Activated naive CD8-positive, alpha-beta T cell (primary cell): ENCODE measurements around the gene KDF1.

Experiments
- H3K27ac Mint-ChIP-seq: one replicate; pipeline ENCODE4 v1.8.0; 2021; ENCODE audit warnings: mixed read lengths
- H3K27me3 Mint-ChIP-seq: one replicate; pipeline ENCODE4 v1.8.0; 2021; ENCODE audit warnings: mixed read lengths
- H3K36me3 Mint-ChIP-seq: one replicate; pipeline ENCODE4 v1.8.0; 2021; ENCODE audit warnings: mixed read lengths
- H3K4me1 Mint-ChIP-seq: one replicate; pipeline ENCODE4 v1.8.0; 2021; ENCODE audit warnings: low read depth, mixed read lengths
- H3K4me3 Mint-ChIP-seq: one replicate; pipeline ENCODE4 v1.8.0; 2021; ENCODE audit warnings: mild to moderate bottlenecking, mixed read lengths
- H3K9me3 Mint-ChIP-seq: one replicate; pipeline ENCODE4 v1.8.0; 2021; ENCODE audit warnings: low read depth, mixed read lengths

The KDF1 gene

GRCh38 chr1:26959722-26960624 is at the start of gene KDF1:
KDF1 (minus strand) TSS chr1:26960468; CDS start chr1:26952380, 8,088 bp downstream.
- peaks cover 6% of the 10 kb centered on the region for H3K4me1 Mint-ChIP-seq
- peaks cover 5% of the 10 kb centered on the region for H3K36me3 Mint-ChIP-seq
- no peaks in the 10 kb centered on the region for H3K9me3 Mint-ChIP-seq
- H3K27me3 Mint-ChIP-seq = peaks cover 13% of the 10 kb centered on the region
- peak within 1 kb of the TSS; percentile 87 for H3K4me3 Mint-ChIP-seq
- no peak within 1 kb of the TSS for H3K27ac Mint-ChIP-seq

DNA sequence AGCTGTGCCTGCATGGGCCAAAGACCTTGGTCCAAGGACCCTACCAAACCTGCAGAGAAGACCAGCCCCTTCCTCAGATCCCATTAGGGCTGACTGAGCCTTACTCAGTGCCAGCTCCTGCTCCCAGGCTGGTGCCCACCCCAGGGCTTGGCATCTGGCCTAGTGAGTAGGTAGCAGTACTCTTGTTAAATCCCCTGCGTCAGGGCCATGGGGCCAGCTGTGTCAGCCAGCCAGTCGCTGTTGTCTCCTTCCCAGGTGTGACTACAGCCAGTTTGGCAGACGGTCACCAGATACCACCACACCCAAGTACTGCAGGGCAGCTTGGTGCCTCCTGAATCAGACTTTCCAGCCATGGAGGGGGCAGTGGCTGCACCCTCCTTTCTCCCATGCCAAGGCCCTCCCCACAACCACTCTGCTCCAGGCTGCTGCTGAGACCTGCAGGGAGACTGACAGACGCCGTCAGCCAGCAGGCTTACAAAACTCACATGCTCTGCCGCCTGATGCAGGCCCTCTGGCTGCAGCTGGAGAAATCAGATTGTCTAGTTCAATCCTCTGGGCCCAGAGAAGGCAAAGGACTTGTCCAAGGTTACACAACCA is 49.4 kb upstream of the KDF1 start:
- no peak overlapping the region for H3K4me3 Mint-ChIP-seq
- peaks cover 12% of the 10 kb centered on the region for H3K27me3 Mint-ChIP-seq
- H3K27ac Mint-ChIP-seq = no peak overlapping the region
- peaks cover 2% of the 10 kb centered on the region for H3K36me3 Mint-ChIP-seq
- peaks cover 4% of the 10 kb centered on the region for H3K4me1 Mint-ChIP-seq
- no peaks in the 10 kb centered on the region for H3K9me3 Mint-ChIP-seq

DNA sequence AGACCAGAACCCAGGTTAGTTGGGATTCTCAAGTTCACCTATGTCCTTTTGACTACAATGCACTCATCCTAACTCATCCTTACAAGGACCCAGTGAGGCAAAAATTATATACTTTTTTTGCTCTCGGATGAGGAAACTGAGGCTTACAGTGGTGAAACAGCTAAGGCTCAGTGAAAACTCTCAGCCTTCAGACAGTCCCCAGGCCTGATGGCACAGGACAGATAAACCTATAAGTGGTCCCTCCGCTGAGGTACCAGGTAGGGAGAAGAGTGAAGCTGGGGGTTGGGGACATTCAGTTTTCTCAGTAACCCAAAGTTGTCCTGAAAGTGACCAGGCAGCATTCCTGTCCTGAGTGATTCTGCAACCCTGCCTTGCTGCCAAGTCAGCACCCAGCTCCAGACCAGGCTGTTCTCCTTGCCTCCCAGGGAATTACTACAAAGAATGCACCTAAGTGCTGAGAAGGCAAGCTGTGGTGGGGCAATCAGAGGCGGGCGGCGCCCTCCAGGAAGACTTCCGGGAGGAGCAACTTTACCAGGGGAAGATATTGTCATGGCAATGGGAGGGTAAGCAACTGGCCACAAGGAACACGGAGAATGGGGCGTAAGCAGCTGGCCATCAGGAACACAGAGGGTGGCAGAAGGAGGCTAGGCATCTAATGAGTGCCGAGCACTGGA is 47.8 kb upstream of the KDF1 start:
- Mint-ChIP-seq H3K4me3 (no peak overlapping the region), H3K36me3 (peaks cover 2% of the 10 kb centered on the region), H3K4me1 (peaks cover 3% of the 10 kb centered on the region), H3K27ac (no peak overlapping the region), H3K27me3 (peaks cover 12% of the 10 kb centered on the region), H3K9me3 (no peaks in the 10 kb centered on the region)

GRCh38 chr1:27006683-27007082 is 46.4 kb upstream of the KDF1 start:
- no peak overlapping the region for H3K27ac Mint-ChIP-seq
- peaks cover 4% of the 10 kb centered on the region for H3K27me3 Mint-ChIP-seq
- H3K9me3 Mint-ChIP-seq = no peaks in the 10 kb centered on the region
- peaks cover 2% of the 10 kb centered on the region for H3K36me3 Mint-ChIP-seq
- H3K4me1 Mint-ChIP-seq = no peaks in the 10 kb centered on the region
- H3K4me3 Mint-ChIP-seq = no peak overlapping the region

- H3K4me3 Mint-ChIP-seq = no peak overlapping the region
- H3K4me1 Mint-ChIP-seq = no peaks in the 10 kb centered on the region
- no peaks in the 10 kb centered on the region for H3K36me3 Mint-ChIP-seq
- no peaks in the 10 kb centered on the region for H3K27me3 Mint-ChIP-seq
- H3K27ac Mint-ChIP-seq = no peak overlapping the region
- H3K9me3 Mint-ChIP-seq = no peaks in the 10 kb centered on the region
Observed at GRCh38 chr1:27005648-27006496, 45.6 kb upstream of the KDF1 start.

DNA sequence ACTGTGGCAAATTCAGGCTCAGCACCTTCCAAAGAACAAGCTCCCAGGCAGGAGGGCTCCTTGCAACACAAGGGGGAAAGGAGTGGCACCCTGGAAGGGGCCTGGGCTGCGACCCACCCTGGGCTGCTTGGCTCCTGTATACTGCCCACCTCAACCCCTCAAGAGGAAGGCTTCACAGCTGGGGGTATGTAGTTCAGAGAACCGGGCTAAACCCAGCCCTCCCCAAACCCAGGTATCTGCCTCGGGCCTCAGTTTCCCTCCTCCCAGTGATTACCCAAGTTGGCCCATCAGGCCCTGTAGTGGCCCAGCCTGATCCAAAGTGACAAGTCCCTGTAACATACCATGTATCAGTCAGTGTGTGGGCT is 44.9 kb upstream of the KDF1 start:
- Mint-ChIP-seq H3K4me3 (no peak overlapping the region), H3K9me3 (no peaks in the 10 kb centered on the region), H3K4me1 (no peaks in the 10 kb centered on the region), H3K27ac (no peak overlapping the region), H3K36me3 (no peaks in the 10 kb centered on the region), H3K27me3 (no peaks in the 10 kb centered on the region)

GRCh38 chr1:27004471-27005165 is 44.4 kb upstream of the KDF1 start:
- no peaks in the 10 kb centered on the region for H3K36me3 Mint-ChIP-seq
- H3K27ac Mint-ChIP-seq = no peak overlapping the region
- H3K4me1 Mint-ChIP-seq = no peaks in the 10 kb centered on the region
- no peak overlapping the region for H3K4me3 Mint-ChIP-seq
- no peaks in the 10 kb centered on the region for H3K9me3 Mint-ChIP-seq
- no peaks in the 10 kb centered on the region for H3K27me3 Mint-ChIP-seq

GRCh38 chr1:27003745-27004470 is 43.6 kb upstream of the KDF1 start:
- Mint-ChIP-seq H3K27me3 (no peaks in the 10 kb centered on the region), H3K36me3 (no peaks in the 10 kb centered on the region), H3K4me3 (no peak overlapping the region), H3K27ac (no peak overlapping the region), H3K9me3 (no peaks in the 10 kb centered on the region), H3K4me1 (no peaks in the 10 kb centered on the region)

DNA sequence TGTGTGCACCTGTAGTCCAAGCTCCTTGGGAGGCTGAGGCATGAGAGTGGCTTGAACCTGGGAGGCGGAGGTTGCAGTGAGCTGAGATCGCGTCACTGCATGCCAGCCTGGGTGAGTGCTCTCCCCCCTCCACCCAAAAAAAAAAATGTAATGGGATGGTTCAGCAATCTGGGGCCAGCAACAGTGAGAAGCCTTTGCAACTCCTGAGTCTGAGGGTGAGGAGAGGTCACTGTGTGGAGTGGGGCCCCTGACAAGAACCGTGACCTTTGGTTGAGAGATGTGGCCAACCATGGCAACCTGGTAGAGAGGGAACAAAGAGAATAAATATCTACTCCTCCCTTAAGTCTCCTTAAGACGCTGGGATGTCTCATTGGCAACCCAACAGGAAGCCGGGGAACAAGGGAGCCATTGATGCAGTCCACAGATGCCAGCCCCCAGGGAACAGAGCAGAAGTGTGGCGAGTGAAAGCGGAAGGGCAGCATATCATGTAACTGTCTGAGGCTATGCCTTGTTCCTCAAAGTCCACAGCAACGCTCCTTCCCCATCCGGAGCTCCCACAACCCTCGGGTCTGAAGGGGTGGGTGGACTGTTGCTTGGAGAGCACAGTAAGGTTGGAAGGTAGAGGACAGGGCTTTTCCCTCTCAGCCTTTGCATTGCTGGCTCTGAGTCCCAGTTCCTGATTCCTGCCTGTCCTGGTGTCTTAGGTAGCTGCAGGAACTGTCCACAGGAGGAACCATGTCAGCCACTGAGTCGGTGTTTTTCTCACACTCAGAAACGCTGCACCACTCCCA is 41.5 kb upstream of the KDF1 start:
- H3K9me3 Mint-ChIP-seq = no peaks in the 10 kb centered on the region
- H3K4me3 Mint-ChIP-seq = no peak overlapping the region
- peaks cover 3% of the 10 kb centered on the region for H3K27me3 Mint-ChIP-seq
- H3K27ac Mint-ChIP-seq = no peak overlapping the region
- no peaks in the 10 kb centered on the region for H3K36me3 Mint-ChIP-seq
- peaks cover 6% of the 10 kb centered on the region for H3K4me1 Mint-ChIP-seq

DNA sequence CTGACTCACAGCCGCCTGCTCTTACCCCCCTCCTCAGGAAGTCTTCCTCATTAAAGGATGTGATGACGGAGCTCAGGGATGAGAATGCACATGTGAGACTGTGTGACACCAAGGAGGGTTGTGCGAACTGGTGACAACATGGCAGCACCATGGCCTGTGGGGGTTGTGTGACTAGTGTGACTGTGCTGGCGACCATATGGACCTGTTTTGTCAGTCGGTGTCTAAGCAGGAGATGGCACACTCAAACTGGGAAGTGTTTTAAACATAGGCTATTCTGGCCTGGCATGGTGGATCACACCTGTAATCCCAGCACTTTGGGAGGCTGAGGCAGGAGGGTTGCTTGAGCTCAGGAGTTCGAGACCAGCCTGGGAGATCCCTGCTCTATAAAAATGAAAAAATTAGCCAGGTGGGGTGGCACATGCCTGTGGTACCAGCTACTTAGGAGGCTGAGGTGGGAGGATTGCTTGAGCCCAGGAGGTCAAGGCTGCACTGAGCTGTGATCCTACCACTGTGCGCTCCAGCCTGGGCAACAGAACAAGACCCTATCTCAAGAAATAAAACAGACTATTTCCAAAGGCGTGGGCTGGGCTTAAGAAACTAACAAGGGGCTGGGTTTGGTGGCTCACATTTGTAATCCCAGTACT is 40.7 kb upstream of the KDF1 start:
- H3K4me1 Mint-ChIP-seq = peaks cover 6% of the 10 kb centered on the region
- peaks cover 7% of the 10 kb centered on the region for H3K27me3 Mint-ChIP-seq
- no peak overlapping the region for H3K27ac Mint-ChIP-seq
- no peak overlapping the region for H3K4me3 Mint-ChIP-seq
- H3K36me3 Mint-ChIP-seq = no peaks in the 10 kb centered on the region
- no peaks in the 10 kb centered on the region for H3K9me3 Mint-ChIP-seq

DNA sequence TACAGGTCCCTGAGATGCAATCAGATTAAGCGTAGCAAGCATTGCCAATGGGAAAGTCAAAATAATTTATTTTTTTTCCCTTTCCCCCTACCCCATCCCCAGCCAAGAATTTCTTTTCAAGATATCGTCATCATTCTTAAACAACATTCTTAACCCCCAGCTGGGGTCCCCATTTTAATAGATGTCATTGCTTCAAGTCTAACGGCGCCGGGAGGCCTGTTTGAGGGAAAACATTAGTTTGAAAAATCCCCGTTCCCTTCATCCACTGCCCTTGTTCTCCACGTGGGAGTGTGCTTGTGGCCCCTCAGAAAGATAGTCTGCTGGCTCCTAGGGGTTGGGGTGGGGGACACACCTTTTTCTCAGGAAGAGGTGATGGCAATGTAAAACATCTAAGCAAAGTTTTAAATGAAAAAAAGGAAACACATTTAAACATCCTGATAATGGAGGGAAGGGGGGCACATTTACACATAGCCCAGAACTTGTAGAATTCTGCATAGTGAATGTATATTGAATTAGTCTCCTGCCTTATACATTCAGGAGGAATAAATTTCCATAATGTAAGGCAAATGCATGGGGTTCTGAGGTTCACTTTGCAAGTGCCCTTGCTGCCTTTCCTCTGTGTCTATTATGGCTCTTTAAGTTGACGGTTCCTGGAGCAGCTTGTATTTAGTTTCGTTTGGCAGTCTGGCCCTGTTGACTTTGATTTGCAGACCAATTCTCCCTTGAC is 40.0 kb upstream of the KDF1 start:
- no peak overlapping the region for H3K27ac Mint-ChIP-seq
- H3K36me3 Mint-ChIP-seq = no peaks in the 10 kb centered on the region
- H3K4me3 Mint-ChIP-seq = no peak overlapping the region
- H3K27me3 Mint-ChIP-seq = peaks cover 9% of the 10 kb centered on the region
- H3K4me1 Mint-ChIP-seq = peaks cover 6% of the 10 kb centered on the region
- H3K9me3 Mint-ChIP-seq = no peaks in the 10 kb centered on the region

DNA sequence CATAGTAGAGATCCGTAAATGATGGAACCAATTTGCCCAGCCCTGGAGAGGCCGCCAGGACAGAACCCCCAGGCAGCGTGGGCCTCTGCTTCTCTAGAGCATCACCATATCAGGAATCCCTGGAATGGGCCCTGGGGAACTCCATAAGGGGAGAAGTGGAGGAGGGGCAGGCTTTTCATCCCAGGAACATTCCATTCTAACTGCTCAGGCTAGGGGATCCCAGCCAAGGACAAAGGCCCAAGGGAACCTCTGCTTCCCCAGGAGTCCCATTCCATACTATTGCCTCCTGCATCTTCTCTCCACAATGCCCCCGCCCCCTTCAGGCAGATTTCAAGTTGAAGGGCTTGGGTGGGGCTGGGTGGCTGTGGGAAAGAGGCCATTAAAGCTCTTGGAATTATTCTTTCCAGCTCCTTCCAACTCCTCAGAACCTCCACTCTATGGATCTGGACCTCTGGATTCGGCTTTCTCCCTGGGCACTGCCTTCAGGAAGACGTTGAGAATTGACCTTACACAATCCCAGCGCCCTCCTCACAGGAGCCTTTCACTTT is 39.2 kb upstream of the KDF1 start:
- Mint-ChIP-seq H3K27ac (no peak overlapping the region), H3K4me3 (no peak overlapping the region), H3K9me3 (no peaks in the 10 kb centered on the region), H3K27me3 (peaks cover 9% of the 10 kb centered on the region), H3K4me1 (peaks cover 6% of the 10 kb centered on the region), H3K36me3 (no peaks in the 10 kb centered on the region)
